Natural killer cell (primary cell): ENCODE data around the gene SPRED3. TPM values are rescaled to one million over a fixed set of nuclear protein-coding genes. Genes with fewer than 3 reads are reported as not detected.

Experiments
- ATAC-seq, 3 donors: fragments of 150-1000 bp in 2 of 3; fragments of 200-7000 bp in 1 of 3; cut with Tn5 transposase; 1 replicate in 1 of 3; 2 replicates in 2 of 3; pipeline ENCODE4 v1.10.0; 2021; ENCODE audit warnings: mild to moderate bottlenecking in 2 of 3, moderate library complexity in 2 of 3
- DNase-seq, 2 donors: peaks; one replicate each; pipeline versions ENCODE4 v3.0.0 to v3.0.0-alpha.2; 2013 to 2021; ENCODE audit warnings: mixed read lengths in 1 of 2
- H3K27ac ChIP-seq: one replicate; pipeline ENCODE4 v1.5.1; 2013; ENCODE audit warnings: mild to moderate bottlenecking, low read length
- H3K27me3 ChIP-seq: one replicate; pipeline ENCODE4 v1.6.1; 2013; ENCODE audit warnings: low read length; ENCODE audit not compliant: control insufficient read depth, insufficient read depth
- H3K36me3 ChIP-seq: one replicate; pipeline ENCODE4 v1.6.1; 2013; ENCODE audit warnings: low read length; ENCODE audit not compliant: control insufficient read depth, insufficient read depth
- H3K4me1 ChIP-seq: one replicate; pipeline ENCODE4 v1.6.1; 2013; ENCODE audit warnings: low read length; ENCODE audit not compliant: control insufficient read depth, insufficient read depth
- H3K4me3 ChIP-seq: one replicate; pipeline ENCODE4 v1.5.1; 2013; ENCODE audit warnings: low read length
- H3K9me3 ChIP-seq: one replicate; pipeline ENCODE4 v1.6.1; 2013; ENCODE audit warnings: low read length; ENCODE audit not compliant: control insufficient read depth, insufficient read depth
- H3K27ac Mint-ChIP-seq, 2 donors: one replicate each; pipeline ENCODE4 v1.8.0; 2022; ENCODE audit warnings: mild to moderate bottlenecking in 2 of 2, mixed read lengths in 2 of 2, moderate library complexity in 1 of 2
- H3K27me3 Mint-ChIP-seq, 2 donors: one replicate each; pipeline ENCODE4 v1.8.0; 2022; ENCODE audit warnings: low read depth in 2 of 2, mixed read lengths in 2 of 2
- H3K36me3 Mint-ChIP-seq: one replicate; pipeline ENCODE4 v1.8.0; 2022; ENCODE audit warnings: mixed read lengths
- H3K4me1 Mint-ChIP-seq, 2 donors: one replicate each; pipeline ENCODE4 v1.8.0; 2022; ENCODE audit warnings: mixed read lengths in 2 of 2
- H3K4me3 Mint-ChIP-seq: one replicate; pipeline ENCODE4 v1.8.0; 2022; ENCODE audit warnings: mild to moderate bottlenecking, moderate library complexity, mixed read lengths
- H3K9me3 Mint-ChIP-seq, 2 donors: one replicate each; pipeline ENCODE4 v1.8.0; 2022; ENCODE audit warnings: mixed read lengths in 2 of 2
- WGBS: methylation state at CpG from one replicate; pipeline ENCODE4 v1.1.7; 2013; ENCODE audit warnings: missing lambda C conversion rate; ENCODE audit not compliant: insufficient coverage; 5-methylcytosine and 5-hydroxymethylcytosine counted together
- intact Hi-C: fragments of 100-400 bp; cut with micrococcal nuclease; formaldehyde crosslinking; loops from one replicate; pipeline ENCODE4 v1.14.2; 2022
- total RNA-seq, 4 donors: library from RNA; stranded (reverse); fragments of 120-200 nt in 1 of 4; gene quantifications; one replicate each; pipeline versions ENCODE4 v1.2.3 to v1.2.4, GENCODE V29; 2013 to 2022
- TF ChIP-seq, protein P1 (sequence below): fragments of 200-600 bp; IDR thresholded peaks from one replicate; pipeline ENCODE4 v1.8.0; 2022; ENCODE audit warnings: antibody characterized with exemption

Gene SPRED3
- total RNA-seq, 3 donors from 2014 or later (not counting 1 experiment from before 2014, with no cell fraction given), result 1.1 to 4.2 (median 1.3) TPM

DNA sequence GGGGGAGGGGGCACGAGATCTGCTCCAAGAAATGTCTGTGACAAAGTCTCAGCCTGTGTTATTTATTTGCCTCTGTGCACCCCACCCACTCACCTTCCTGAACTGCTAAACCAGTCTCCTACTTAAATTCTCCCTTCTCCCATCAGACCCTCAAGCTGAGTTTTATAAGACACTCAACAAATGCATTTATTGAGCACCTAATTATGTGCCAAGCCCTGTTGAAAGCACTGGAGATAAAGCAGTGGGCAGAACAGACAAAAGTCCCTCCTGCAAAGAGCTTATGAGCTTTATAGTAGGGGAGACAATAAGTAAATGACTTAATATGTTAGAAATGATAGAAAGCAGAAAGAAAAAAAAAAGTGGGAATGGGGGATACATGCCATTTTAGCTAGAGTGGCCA is 11.0 kb downstream of the SPRED3 start:
- no peak for ATAC-seq
- H3K27me3 ChIP-seq, result peaks cover 15% of the 10 kb centered on the region
- DNase-seq, result no peak
- WGBS, result 64% methylated on average over 1 of the region's 1 CpG
- H3K4me1 ChIP-seq, result peaks cover 24% of the 10 kb centered on the region
- Mint-ChIP-seq H3K4me1 (peaks cover 10 to 34% of the 10 kb centered on the region in 2 donors), H3K36me3 (no peaks in the 10 kb centered on the region), H3K27me3 (peaks cover 29 to 31% of the 10 kb centered on the region in 2 donors), H3K27ac (no peak overlapping the region), H3K9me3 (no peaks in the 10 kb centered on the region), H3K4me3 (no peak overlapping the region)
- no peaks in the 10 kb centered on the region for H3K9me3 ChIP-seq
- TF ChIP-seq, protein P1, sequence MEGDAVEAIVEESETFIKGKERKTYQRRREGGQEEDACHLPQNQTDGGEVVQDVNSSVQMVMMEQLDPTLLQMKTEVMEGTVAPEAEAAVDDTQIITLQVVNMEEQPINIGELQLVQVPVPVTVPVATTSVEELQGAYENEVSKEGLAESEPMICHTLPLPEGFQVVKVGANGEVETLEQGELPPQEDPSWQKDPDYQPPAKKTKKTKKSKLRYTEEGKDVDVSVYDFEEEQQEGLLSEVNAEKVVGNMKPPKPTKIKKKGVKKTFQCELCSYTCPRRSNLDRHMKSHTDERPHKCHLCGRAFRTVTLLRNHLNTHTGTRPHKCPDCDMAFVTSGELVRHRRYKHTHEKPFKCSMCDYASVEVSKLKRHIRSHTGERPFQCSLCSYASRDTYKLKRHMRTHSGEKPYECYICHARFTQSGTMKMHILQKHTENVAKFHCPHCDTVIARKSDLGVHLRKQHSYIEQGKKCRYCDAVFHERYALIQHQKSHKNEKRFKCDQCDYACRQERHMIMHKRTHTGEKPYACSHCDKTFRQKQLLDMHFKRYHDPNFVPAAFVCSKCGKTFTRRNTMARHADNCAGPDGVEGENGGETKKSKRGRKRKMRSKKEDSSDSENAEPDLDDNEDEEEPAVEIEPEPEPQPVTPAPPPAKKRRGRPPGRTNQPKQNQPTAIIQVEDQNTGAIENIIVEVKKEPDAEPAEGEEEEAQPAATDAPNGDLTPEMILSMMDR, result no peak
- H3K36me3 ChIP-seq, result no peaks in the 10 kb centered on the region
- intact Hi-C loops, result no loop called here
- no peak overlapping the region for H3K4me3 ChIP-seq
- H3K27ac ChIP-seq, result no peak overlapping the region

GRCh38 chr19:38400361-38400760 is 11.9 kb downstream of the SPRED3 start:
- no peak overlapping the region for H3K27ac ChIP-seq
- no peaks in the 10 kb centered on the region for H3K9me3 ChIP-seq
- peaks cover 16% of the 10 kb centered on the region for H3K4me1 ChIP-seq
- intact Hi-C loops, result loop anchor here (5.0 kb wide), 1 partner anchor 107 kb away; no protein-coding TSS in a partner anchor
- peaks cover 10 to 27% of the 10 kb centered on the region in 2 donors for H3K4me1 Mint-ChIP-seq
- H3K4me3 ChIP-seq, result no peak overlapping the region
- peaks cover 25 to 29% of the 10 kb centered on the region in 2 donors for H3K27me3 Mint-ChIP-seq
- WGBS, result 89% methylated on average over 5 of the region's 5 CpGs
- H3K9me3 Mint-ChIP-seq, result no peaks in the 10 kb centered on the region
- H3K27ac Mint-ChIP-seq, result no peak overlapping the region
- H3K36me3 ChIP-seq, result peaks cover 2% of the 10 kb centered on the region
- DNase-seq (no peak), ATAC-seq (no peak)
- TF ChIP-seq, protein P1, result no peak
- peaks cover 8% of the 10 kb centered on the region for H3K27me3 ChIP-seq
- H3K36me3 Mint-ChIP-seq, result no peaks in the 10 kb centered on the region
- no peak overlapping the region for H3K4me3 Mint-ChIP-seq

DNA sequence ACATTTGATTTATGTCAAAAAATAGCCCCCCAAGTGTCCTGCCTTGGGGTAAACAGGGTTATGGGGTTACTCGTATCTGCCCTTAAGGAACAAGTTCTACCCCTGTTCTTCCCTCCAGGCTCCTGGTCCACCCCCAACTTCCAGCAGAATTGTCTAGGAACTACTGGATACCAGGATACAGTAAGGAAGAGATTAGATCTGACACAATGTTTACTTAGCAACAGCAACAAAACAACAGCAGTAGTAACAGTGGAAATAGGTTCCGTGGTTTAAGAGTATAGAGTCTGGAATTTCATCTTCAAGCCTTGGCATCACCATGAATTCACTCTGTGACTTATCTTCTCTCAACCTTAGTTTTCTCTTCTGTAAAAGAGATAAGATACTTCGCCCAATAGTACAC is 12.7 kb downstream of the SPRED3 start:
- Mint-ChIP-seq H3K9me3 (no peaks in the 10 kb centered on the region), H3K4me3 (no peak overlapping the region), H3K27me3 (peaks cover 25 to 29% of the 10 kb centered on the region in 2 donors), H3K4me1 (peaks cover 10 to 27% of the 10 kb centered on the region in 2 donors), H3K36me3 (no peaks in the 10 kb centered on the region), H3K27ac (peak overlapping the region; percentile 73 to 81)
- H3K27me3 ChIP-seq, result peaks cover 7% of the 10 kb centered on the region
- H3K4me1 ChIP-seq, result peaks cover 16% of the 10 kb centered on the region
- no peak overlapping the region for H3K4me3 ChIP-seq
- ATAC-seq (no peak), DNase-seq (no peak)
- no peak overlapping the region for H3K27ac ChIP-seq
- TF ChIP-seq, protein P1, result no peak
- H3K36me3 ChIP-seq, result peaks cover 5% of the 10 kb centered on the region
- 80% methylated on average over 2 of the region's 3 CpGs for WGBS
- no peaks in the 10 kb centered on the region for H3K9me3 ChIP-seq
- intact Hi-C loops, result loop anchor here (5.0 kb wide), 1 partner anchor 106 kb away; no protein-coding TSS in a partner anchor

- no peak for ATAC-seq
- Histone ChIP-seq H3K27ac (peak overlapping the region; percentile 84), H3K4me3 (peak overlapping the region; percentile 46), H3K9me3 (no peaks in the 10 kb centered on the region), H3K36me3 (peaks cover 17% of the 10 kb centered on the region), H3K4me1 (peaks cover 16% of the 10 kb centered on the region), H3K27me3 (peaks cover 3% of the 10 kb centered on the region)
- Mint-ChIP-seq H3K4me3 (peak overlapping the region; percentile 97), H3K4me1 (peaks cover 10 to 19% of the 10 kb centered on the region in 2 donors), H3K36me3 (no peaks in the 10 kb centered on the region), H3K9me3 (no peaks in the 10 kb centered on the region), H3K27ac (peak overlapping the region; percentile 86 to 95), H3K27me3 (peaks cover 12 to 16% of the 10 kb centered on the region in 2 donors)
- TF ChIP-seq, protein P1, result no peak
- DNase-seq, result no peak
- 2% methylated on average over 18 of the region's 18 CpGs for WGBS
- intact Hi-C loops, result loop anchor here (2.0 to 5.0 kb wide), 3 partner anchors 28 to 528 kb away; partner anchors contain the start of genes MRPS12, PSMD8 and SARS2
Measured at GRCh38 chr19:38402623-38402966, 14.1 kb downstream of the SPRED3 start.
